Measurements from ENCODE around the gene ZNF107. TPM values are rescaled to one million over a fixed set of nuclear protein-coding genes. Genes with fewer than 3 reads are reported as not detected.
"Not testable (repeated sequence)": the region's sequence is repeated elsewhere in the genome, so short reads cannot be mapped to it uniquely, and the experiment has no call there.

The ZNF107 gene
- total and polyA plus RNA-seq, 3 donors from 2014 or later, result 2.4 to 9.4 (median 5.6) TPM

- 84 to 93% methylated on average over 8 of the region's 8 CpGs for WGBS, 2 donors
- no peak for DNase-seq
- Histone ChIP-seq H3K27me3 (no peaks in the 10 kb centered on the region), H3K27ac (no peak overlapping the region), H3K4me3 (no peak overlapping the region), H3K36me3 (ENCODE audit: low read depth, missing control alignments) (no peaks in the 10 kb centered on the region), H3K4me1 (no peaks in the 10 kb centered on the region), H3K9me3 (no peaks in the 10 kb centered on the region)
- TF ChIP-seq POLR2A (IDR thresholded peaks at IDR 0.05), result no peak
- TF ChIP-seq CTCF (IDR thresholded peaks at IDR 0.05), result no peak
- intact Hi-C loops (cut with DNase I; ENCODE audit: low total_unique reads), result no loop called here
Observed at GRCh38 chr7:64733550-64734240, 67.8 kb downstream of the ZNF107 start.

GRCh38 chr7:64736575-64736974 lies 70.6 kb downstream of the ZNF107 start:
- H3K36me3 ChIP-seq (ENCODE audit: low read depth, missing control alignments), result no peaks in the 10 kb centered on the region
- H3K27ac ChIP-seq, result no peak overlapping the region
- no peaks in the 10 kb centered on the region for H3K9me3 ChIP-seq
- no peak for DNase-seq
- H3K4me3 ChIP-seq, result no peak overlapping the region
- no peak for TF ChIP-seq CTCF (IDR thresholded peaks at IDR 0.05)
- H3K27me3 ChIP-seq, result no peaks in the 10 kb centered on the region
- no peaks in the 10 kb centered on the region for H3K4me1 ChIP-seq
- 91 to 99% methylated on average over 10 to 20 of the region's 20 CpGs for WGBS, 2 donors
- intact Hi-C loops (cut with DNase I; ENCODE audit: low total_unique reads), result no loop called here

- no CpG with 5 or more reads among the region's 29 CpGs for WGBS, 2 donors
- H3K27me3 ChIP-seq; H3K4me1 ChIP-seq; H3K36me3 ChIP-seq (ENCODE audit: low read depth, missing control alignments); H3K27ac ChIP-seq; H3K9me3 ChIP-seq; intact Hi-C loops (cut with DNase I; ENCODE audit: low total_unique reads); DNase-seq: not testable (repeated sequence)
- H3K4me3 ChIP-seq, result peak overlapping the region in 1 of 2 donors; percentile 29
Observed at GRCh38 chr7:64738403-64738802, 72.5 kb downstream of the ZNF107 start.

GRCh38 chr7:64738953-64739352 lies 73.0 kb downstream of the ZNF107 start:
- H3K4me1 ChIP-seq; H3K27ac ChIP-seq; H3K9me3 ChIP-seq; H3K36me3 ChIP-seq (ENCODE audit: low read depth, missing control alignments); H3K27me3 ChIP-seq; DNase-seq; intact Hi-C loops (cut with DNase I; ENCODE audit: low total_unique reads): not testable (repeated sequence)
- 73 to 89% methylated on average over 7 to 16 of the region's 29 CpGs for WGBS, 2 donors
- peak overlapping the region; percentile 18 to 29 for H3K4me3 ChIP-seq

- no peak overlapping the region for H3K4me3 ChIP-seq
- WGBS, 2 donors, result 83 to 94% methylated on average over 4 of the region's 4 CpGs
- H3K27me3 ChIP-seq, result no peaks in the 10 kb centered on the region
- no peaks in the 10 kb centered on the region for H3K9me3 ChIP-seq
- DNase-seq, result no peak
- intact Hi-C loops (cut with DNase I; ENCODE audit: low total_unique reads), result no loop called here
- H3K27ac ChIP-seq, result no peak overlapping the region
- TF ChIP-seq POLR2A (IDR thresholded peaks at IDR 0.05), result no peak
- TF ChIP-seq CTCF (IDR thresholded peaks at IDR 0.05), result no peak
- H3K4me1 ChIP-seq, result no peaks in the 10 kb centered on the region
- H3K36me3 ChIP-seq (ENCODE audit: low read depth, missing control alignments), result no peaks in the 10 kb centered on the region
Observed at GRCh38 chr7:64744680-64745079, 78.7 kb downstream of the ZNF107 start.

- Histone ChIP-seq H3K27ac (no peak overlapping the region), H3K36me3 (ENCODE audit: low read depth, missing control alignments) (no peaks in the 10 kb centered on the region), H3K27me3 (no peaks in the 10 kb centered on the region), H3K9me3 (no peaks in the 10 kb centered on the region), H3K4me3 (no peak overlapping the region), H3K4me1 (no peaks in the 10 kb centered on the region)
- DNase-seq, result no peak
- intact Hi-C loops (cut with DNase I; ENCODE audit: low total_unique reads), result no loop called here
- TF ChIP-seq POLR2A (IDR thresholded peaks at IDR 0.05) (no peak), CTCF (IDR thresholded peaks at IDR 0.05) (no peak)
Observed at GRCh38 chr7:64747802-64748201, 81.9 kb downstream of the ZNF107 start.

Measured in testis (tissue), 3 donors.